ELF-1 (cell line): Measurements from ENCODE around the gene SPPL3.

Experiments
- DNase-seq: peaks from one replicate; pipeline ENCODE4 v3.0.0-alpha.2; 2016; ENCODE audit warnings: low read depth, low spot score

SPPL3 gene

GRCh38 chr12:120874547-120875245 is 29.5 kb downstream of the SPPL3 start:
- DNase-seq = no peak

- no peak for DNase-seq
Observed at GRCh38 chr12:120873226-120873625, 30.9 kb downstream of the SPPL3 start.

GRCh38 chr12:120872487-120872886 is 31.7 kb downstream of the SPPL3 start:
- no peak for DNase-seq

GRCh38 chr12:120870415-120870814 is 33.7 kb downstream of the SPPL3 start:
- DNase-seq = no peak

GRCh38 chr12:120869376-120869775 is 34.8 kb downstream of the SPPL3 start:
- no peak for DNase-seq

GRCh38 chr12:120866108-120866507 is 38.0 kb downstream of the SPPL3 start:
- DNase-seq = no peak

- DNase-seq = no peak
Observed at GRCh38 chr12:120865098-120865497, 39.1 kb downstream of the SPPL3 start.

GRCh38 chr12:120862664-120863063 is 41.5 kb downstream of the SPPL3 start:
- DNase-seq = no peak

GRCh38 chr12:120861074-120861795 is 42.9 kb downstream of the SPPL3 start:
- no peak for DNase-seq

- DNase-seq = no peak
Observed at GRCh38 chr12:120858306-120859088, 45.7 kb downstream of the SPPL3 start.

GRCh38 chr12:120856980-120857379 is 47.2 kb downstream of the SPPL3 start:
- DNase-seq = no peak

- no peak for DNase-seq
Observed at GRCh38 chr12:120855823-120856588, 48.2 kb downstream of the SPPL3 start.

GRCh38 chr12:120854804-120855203 is 49.4 kb downstream of the SPPL3 start:
- no peak for DNase-seq

GRCh38 chr12:120853188-120853587 is 51.0 kb downstream of the SPPL3 start:
- DNase-seq = no peak

GRCh38 chr12:120851944-120852343 is 52.2 kb downstream of the SPPL3 start:
- DNase-seq = no peak

GRCh38 chr12:120851444-120851843 is 52.7 kb downstream of the SPPL3 start:
- DNase-seq = no peak

- DNase-seq = no peak
Observed at GRCh38 chr12:120849765-120850164, 54.4 kb downstream of the SPPL3 start.

- no peak for DNase-seq
Observed at GRCh38 chr12:120847814-120848213, 56.3 kb downstream of the SPPL3 start.

- no peak for DNase-seq
Observed at GRCh38 chr12:120847392-120847791, 56.8 kb downstream of the SPPL3 start.

- no peak for DNase-seq
Observed at GRCh38 chr12:120846721-120847120, 57.4 kb downstream of the SPPL3 start.

- DNase-seq = no peak
Observed at GRCh38 chr12:120845696-120846095, 58.5 kb downstream of the SPPL3 start.
